GDM1 (cell line): Measurements from ENCODE around the gene PVRIG.
A peak's percentile ranks its signal among the peaks of the same experiment; 100 is the strongest.
"Not testable (repeated sequence)": the region's sequence is repeated elsewhere in the genome, so short reads cannot be mapped to it uniquely, and the experiment has no call there.

ENCODE experiments used
- DNase-seq: peaks from one replicate; lab custom pipeline; 2025; lab: John Stamatoyannopoulos, UW

Gene PVRIG

GRCh38 chr7:100234660-100235317 lies 15.0 kb downstream of the PVRIG start:
- not testable (repeated sequence) for DNase-seq

- DNase-seq = not testable (repeated sequence)
Observed at GRCh38 chr7:100239975-100240374, 20.2 kb downstream of the PVRIG start.

GRCh38 chr7:100243385-100243784 lies 23.6 kb downstream of the PVRIG start:
- peak; percentile 31 for DNase-seq

- DNase-seq = not testable (repeated sequence)
Observed at GRCh38 chr7:100244988-100245605, 25.3 kb downstream of the PVRIG start.

- not testable (repeated sequence) for DNase-seq
Observed at GRCh38 chr7:100246121-100246864, 26.5 kb downstream of the PVRIG start.

- not testable (repeated sequence) for DNase-seq
Observed at GRCh38 chr7:100246865-100247137, 27.1 kb downstream of the PVRIG start.

GRCh38 chr7:100247152-100247757 lies 27.5 kb downstream of the PVRIG start:
- no peak for DNase-seq

GRCh38 chr7:100248483-100248882 lies 28.7 kb downstream of the PVRIG start:
- no peak for DNase-seq

GRCh38 chr7:100257017-100257416 lies 37.3 kb downstream of the PVRIG start:
- no peak for DNase-seq

GRCh38 chr7:100259984-100260383 lies 40.2 kb downstream of the PVRIG start:
- DNase-seq = not testable (repeated sequence)

GRCh38 chr7:100262896-100263295 lies 43.1 kb downstream of the PVRIG start:
- not testable (repeated sequence) for DNase-seq

GRCh38 chr7:100264223-100264622 lies 44.5 kb downstream of the PVRIG start:
- not testable (repeated sequence) for DNase-seq

GRCh38 chr7:100264669-100265165 lies 45.0 kb downstream of the PVRIG start:
- DNase-seq = not testable (repeated sequence)

- DNase-seq = not testable (repeated sequence)
Observed at GRCh38 chr7:100265851-100266250, 46.1 kb downstream of the PVRIG start.

- no peak for DNase-seq
Observed at GRCh38 chr7:100266576-100267354, 47.0 kb downstream of the PVRIG start.

- no peak for DNase-seq
Observed at GRCh38 chr7:100267648-100268047, 47.9 kb downstream of the PVRIG start.

- not testable (repeated sequence) for DNase-seq
Observed at GRCh38 chr7:100268882-100269281, 49.1 kb downstream of the PVRIG start.

- DNase-seq = not testable (repeated sequence)
Observed at GRCh38 chr7:100269306-100270045, 49.7 kb downstream of the PVRIG start.

GRCh38 chr7:100270046-100270918 lies 50.5 kb downstream of the PVRIG start:
- DNase-seq = not testable (repeated sequence)
